Transverse colon (tissue), 4 donors: ENCODE data around the gene AQP6.

Source experiments
- POLR2A ChIP-seq: fragments of 450-650 bp; IDR thresholded peaks from one replicate; pipeline ENCODE4 v1.6.1; 2016; ENCODE audit warnings: antibody characterized with exemption, mild to moderate bottlenecking, moderate library complexity
- POLR2AphosphoS5 ChIP-seq, 3 donors: sonication (generic); formaldehyde crosslinking; IDR thresholded peaks; one replicate each; pipeline ENCODE4 v1.6.1; 2016; ENCODE audit warnings: antibody characterized with exemption in 3 of 3
- TF ChIP-seq, protein P1 (sequence below), 5 experiments: fragments of 200-600 bp in 3 of 5; fragments of 450-650 bp in 2 of 5; sonication (generic) in 3 of 5; IDR thresholded peaks; 1 replicate in 2 of 5; 2 replicates in 3 of 5; pipeline ENCODE4 v1.5.1; 2016 to 2017; ENCODE audit warnings: antibody characterized with exemption in 5 of 5, inconsistent platforms in 3 of 5, mild to moderate bottlenecking in 2 of 5, moderate library complexity in 1 of 5

DNA sequence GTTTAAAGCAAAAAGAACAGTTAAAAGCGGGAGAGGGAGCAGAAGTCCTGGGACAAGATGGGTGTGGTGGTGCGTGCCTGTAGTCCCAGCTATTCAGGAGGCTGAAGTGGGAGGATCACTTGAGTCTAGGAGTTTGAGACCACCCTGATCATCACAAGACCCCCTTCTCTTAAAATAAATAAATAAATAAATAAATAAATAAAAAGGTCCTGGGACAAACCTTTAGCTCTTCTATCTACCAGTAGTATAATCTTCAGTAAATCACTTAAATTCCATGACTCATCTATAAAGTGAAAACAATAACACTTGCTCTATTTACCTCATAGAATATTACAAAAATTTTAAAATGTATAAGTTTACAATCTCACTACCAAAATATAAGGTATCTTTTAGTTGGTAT is 46.8 kb downstream of the AQP6 start:
- TF ChIP-seq, protein P1, sequence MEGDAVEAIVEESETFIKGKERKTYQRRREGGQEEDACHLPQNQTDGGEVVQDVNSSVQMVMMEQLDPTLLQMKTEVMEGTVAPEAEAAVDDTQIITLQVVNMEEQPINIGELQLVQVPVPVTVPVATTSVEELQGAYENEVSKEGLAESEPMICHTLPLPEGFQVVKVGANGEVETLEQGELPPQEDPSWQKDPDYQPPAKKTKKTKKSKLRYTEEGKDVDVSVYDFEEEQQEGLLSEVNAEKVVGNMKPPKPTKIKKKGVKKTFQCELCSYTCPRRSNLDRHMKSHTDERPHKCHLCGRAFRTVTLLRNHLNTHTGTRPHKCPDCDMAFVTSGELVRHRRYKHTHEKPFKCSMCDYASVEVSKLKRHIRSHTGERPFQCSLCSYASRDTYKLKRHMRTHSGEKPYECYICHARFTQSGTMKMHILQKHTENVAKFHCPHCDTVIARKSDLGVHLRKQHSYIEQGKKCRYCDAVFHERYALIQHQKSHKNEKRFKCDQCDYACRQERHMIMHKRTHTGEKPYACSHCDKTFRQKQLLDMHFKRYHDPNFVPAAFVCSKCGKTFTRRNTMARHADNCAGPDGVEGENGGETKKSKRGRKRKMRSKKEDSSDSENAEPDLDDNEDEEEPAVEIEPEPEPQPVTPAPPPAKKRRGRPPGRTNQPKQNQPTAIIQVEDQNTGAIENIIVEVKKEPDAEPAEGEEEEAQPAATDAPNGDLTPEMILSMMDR (IDR thresholded peaks at IDR 0.05) = no peak
- no peak for TF ChIP-seq POLR2AphosphoS5 (IDR thresholded peaks at IDR 0.05)
- no peak for TF ChIP-seq POLR2A
